ENCODE measurements around the gene HCN1. TPM values are rescaled to one million over a fixed set of nuclear protein-coding genes. Genes with fewer than 3 reads are reported as not detected.
A peak's percentile ranks its signal among the peaks of the same experiment; 100 is the strongest.
"Not testable (repeated sequence)": the region's sequence is repeated elsewhere in the genome, so short reads cannot be mapped to it uniquely, and the experiment has no call there.

HCN1 gene
- total RNA-seq, 1 experiment from 2014 or later: not detected

GRCh38 chr5:45372629-45373028, 323.6 kb downstream of the HCN1 start:
- DNase-seq (ENCODE audit: low read depth): no peak
- in situ Hi-C loops (cut with HindIII; ENCODE audit: low pct_unique_long_range_greater_than_20kb, low sequenced_read_pairs): no loop called here

- DNase-seq (ENCODE audit: low read depth); in situ Hi-C loops (cut with HindIII; ENCODE audit: low pct_unique_long_range_greater_than_20kb, low sequenced_read_pairs): not testable (repeated sequence)
Measured at GRCh38 chr5:45371423-45371822, 324.8 kb downstream of the HCN1 start.

- in situ Hi-C loops (cut with HindIII; ENCODE audit: low pct_unique_long_range_greater_than_20kb, low sequenced_read_pairs): no loop called here
- no peak for DNase-seq (ENCODE audit: low read depth)
Measured at GRCh38 chr5:45355189-45355992, 340.8 kb downstream of the HCN1 start.

GRCh38 chr5:45336464-45336863, 359.7 kb downstream of the HCN1 start:
- in situ Hi-C loops (cut with HindIII; ENCODE audit: low pct_unique_long_range_greater_than_20kb, low sequenced_read_pairs): no loop called here
- DNase-seq (ENCODE audit: low read depth): no peak

- DNase-seq (ENCODE audit: low read depth): no peak
- in situ Hi-C loops (cut with HindIII; ENCODE audit: low pct_unique_long_range_greater_than_20kb, low sequenced_read_pairs): no loop called here
Measured at GRCh38 chr5:45335978-45336377, 360.2 kb downstream of the HCN1 start.

- DNase-seq (ENCODE audit: low read depth): no peak
- in situ Hi-C loops (cut with HindIII; ENCODE audit: low pct_unique_long_range_greater_than_20kb, low sequenced_read_pairs): no loop called here
Measured at GRCh38 chr5:45335346-45335745, 360.8 kb downstream of the HCN1 start.

GRCh38 chr5:45334939-45335338, 361.2 kb downstream of the HCN1 start:
- in situ Hi-C loops (cut with HindIII; ENCODE audit: low pct_unique_long_range_greater_than_20kb, low sequenced_read_pairs): no loop called here
- DNase-seq (ENCODE audit: low read depth): no peak

GRCh38 chr5:45312627-45313026, 383.6 kb downstream of the HCN1 start:
- in situ Hi-C loops (cut with HindIII; ENCODE audit: low pct_unique_long_range_greater_than_20kb, low sequenced_read_pairs); DNase-seq (ENCODE audit: low read depth): not testable (repeated sequence)

- no peak for DNase-seq (ENCODE audit: low read depth)
- in situ Hi-C loops (cut with HindIII; ENCODE audit: low pct_unique_long_range_greater_than_20kb, low sequenced_read_pairs): no loop called here
Measured at GRCh38 chr5:45295231-45295630, 400.9 kb downstream of the HCN1 start.

- DNase-seq (ENCODE audit: low read depth): no peak
- in situ Hi-C loops (cut with HindIII; ENCODE audit: low pct_unique_long_range_greater_than_20kb, low sequenced_read_pairs): no loop called here
Measured at GRCh38 chr5:45288746-45289145, 407.4 kb downstream of the HCN1 start.

- no peak for DNase-seq (ENCODE audit: low read depth)
- in situ Hi-C loops (cut with HindIII; ENCODE audit: low pct_unique_long_range_greater_than_20kb, low sequenced_read_pairs): no loop called here
Measured at GRCh38 chr5:45284436-45284835, 411.7 kb downstream of the HCN1 start.

GRCh38 chr5:45281081-45281480, 415.1 kb downstream of the HCN1 start:
- in situ Hi-C loops (cut with HindIII; ENCODE audit: low pct_unique_long_range_greater_than_20kb, low sequenced_read_pairs): no loop called here
- no peak for DNase-seq (ENCODE audit: low read depth)

GRCh38 chr5:45279109-45279508, 417.1 kb downstream of the HCN1 start:
- DNase-seq (ENCODE audit: low read depth): no peak
- in situ Hi-C loops (cut with HindIII; ENCODE audit: low pct_unique_long_range_greater_than_20kb, low sequenced_read_pairs): no loop called here

GRCh38 chr5:45277860-45278259, 418.3 kb downstream of the HCN1 start:
- in situ Hi-C loops (cut with HindIII; ENCODE audit: low pct_unique_long_range_greater_than_20kb, low sequenced_read_pairs): no loop called here
- peak; percentile 9 for DNase-seq (ENCODE audit: low read depth)

- DNase-seq (ENCODE audit: low read depth): peak; percentile 12
- in situ Hi-C loops (cut with HindIII; ENCODE audit: low pct_unique_long_range_greater_than_20kb, low sequenced_read_pairs): no loop called here
Measured at GRCh38 chr5:45274241-45274640, 421.9 kb downstream of the HCN1 start.

- in situ Hi-C loops (cut with HindIII; ENCODE audit: low pct_unique_long_range_greater_than_20kb, low sequenced_read_pairs): no loop called here
Measured at GRCh38 chr5:45271626-45272025, 424.6 kb downstream of the HCN1 start.

GRCh38 chr5:45264447-45264846, 431.7 kb downstream of the HCN1 start:
- no peak for DNase-seq (ENCODE audit: low read depth)
- in situ Hi-C loops (cut with HindIII; ENCODE audit: low pct_unique_long_range_greater_than_20kb, low sequenced_read_pairs): no loop called here

More at GRCh38 chr5:45271626-45272025, 424.6 kb downstream of the HCN1 start:
- DNase-seq (ENCODE audit: low read depth): no peak

GRCh38 chr5:45262061-45262590, 434.1 kb downstream of the HCN1 start:
- in situ Hi-C loops (cut with HindIII; ENCODE audit: low pct_unique_long_range_greater_than_20kb, low sequenced_read_pairs): no loop called here
- no peak for DNase-seq (ENCODE audit: low read depth)

GRCh38 chr5:45261125-45261524, 435.1 kb downstream of the HCN1 start:
- in situ Hi-C loops (cut with HindIII; ENCODE audit: low pct_unique_long_range_greater_than_20kb, low sequenced_read_pairs): no loop called here

GRCh38 chr5:45260292-45260691, 435.9 kb downstream of the HCN1 start:
- in situ Hi-C loops (cut with HindIII; ENCODE audit: low pct_unique_long_range_greater_than_20kb, low sequenced_read_pairs): no loop called here

More at GRCh38 chr5:45261125-45261524, 435.1 kb downstream of the HCN1 start:
- no peak for DNase-seq (ENCODE audit: low read depth)

More at GRCh38 chr5:45260292-45260691, 435.9 kb downstream of the HCN1 start:
- no peak for DNase-seq (ENCODE audit: low read depth)
